Hepatocyte (in vitro differentiated cells): Measurements from ENCODE around the gene PHLDA2. TPM values are rescaled to one million over a fixed set of nuclear protein-coding genes. Genes with fewer than 3 reads are reported as not detected.

Experiments
- DNase-seq: peaks from one replicate; pipeline ENCODE4 v3.0.0-alpha.2; 2016; ENCODE audit warnings: low spot score
- H2AFZ ChIP-seq: fragments of 200-600 bp; sonication (generic); 2 replicates; pipeline ENCODE4 v1.6.0; 2016; ENCODE audit warnings: antibody characterized with exemption, mild to moderate bottlenecking
- H3K27ac ChIP-seq: fragments of 200-600 bp; sonication (generic); 2 replicates; pipeline ENCODE4 v1.5.1; 2016; ENCODE audit warnings: mild to moderate bottlenecking
- H3K27me3 ChIP-seq: fragments of 200-600 bp; sonication (generic); 2 replicates; pipeline ENCODE4 v1.6.1; 2016
- H3K36me3 ChIP-seq: fragments of 200-600 bp; sonication (generic); replicated peaks from 2 replicates; pipeline ENCODE4 v1.5.1; 2016; ENCODE audit warnings: low read depth; ENCODE audit not compliant: insufficient read depth
- H3K4me1 ChIP-seq: fragments of 200-600 bp; sonication (generic); 2 replicates; pipeline ENCODE4 v1.5.1; 2016; ENCODE audit warnings: mild to moderate bottlenecking, moderate library complexity; ENCODE audit not compliant: insufficient read depth
- H3K4me2 ChIP-seq: fragments of 200-600 bp; sonication (generic); 2 replicates; pipeline ENCODE4 v1.6.0; 2016
- H3K4me3 ChIP-seq: fragments of 200-600 bp; sonication (generic); 2 replicates; pipeline ENCODE4 v1.5.1; 2016; ENCODE audit warnings: mild to moderate bottlenecking
- H3K79me2 ChIP-seq: fragments of 200-600 bp; sonication (generic); 2 replicates; pipeline ENCODE4 v1.6.0; 2017; ENCODE audit warnings: mild to moderate bottlenecking
- H3K9me2 ChIP-seq: fragments of 200-600 bp; sonication (generic); replicated peaks from 2 replicates; pipeline ENCODE4 v1.6.0; 2017; ENCODE audit warnings: mild to moderate bottlenecking; ENCODE audit not compliant: insufficient read depth
- H3K9me3 ChIP-seq: fragments of 200-600 bp; sonication (generic); 2 replicates; pipeline ENCODE4 v1.5.1; 2016; ENCODE audit warnings: low read depth, mild to moderate bottlenecking
- H4K20me1 ChIP-seq: fragments of 200-600 bp; sonication (generic); 2 replicates; pipeline ENCODE4 v1.6.0; 2016; ENCODE audit warnings: mild to moderate bottlenecking; ENCODE audit not compliant: insufficient read depth, poor library complexity, severe bottlenecking
- EZH2 ChIP-seq: fragments of 200-600 bp; sonication (generic); IDR thresholded peaks from 2 replicates; pipeline ENCODE4 v1.6.1; 2016; ENCODE audit warnings: antibody characterized with exemption, mild to moderate bottlenecking, borderline replicate concordance
- EZH2phosphoT487 ChIP-seq: fragments of 200-600 bp; sonication (generic); IDR thresholded peaks from one replicate; pipeline ENCODE4 v1.6.1; 2018; ENCODE audit warnings: antibody characterized with exemption, mild to moderate bottlenecking, low read depth, moderate library complexity; ENCODE audit not compliant: unreplicated experiment, severe bottlenecking
- WGBS: methylation state at CpG from one replicate; pipeline ENCODE4 v1.1.6; 2016; ENCODE audit warnings: low lambda C conversion rate; ENCODE audit errors: missing lambda C conversion rate; 5-methylcytosine and 5-hydroxymethylcytosine counted together
- polyA plus RNA-seq: library from polyadenylated mRNA; unstranded; fragments of >200 nt; fragmentation: Nextera tagmentation; extraction: Ambion mirVana; gene quantifications from 2 replicates; pipeline ENCODE4 v1.2.1, GENCODE V29; 2016
- total RNA-seq: library from RNA; depleted of rRNA; stranded (reverse); fragments of >200 nt; gene quantifications from 2 replicates; pipeline ENCODE4 v1.2.3, GENCODE V29; 2014
- TF ChIP-seq, protein P1 (sequence below): fragments of 200-600 bp; sonication (generic); IDR thresholded peaks from 2 replicates; pipeline ENCODE4 v1.5.1; 2016; ENCODE audit warnings: antibody characterized with exemption, mild to moderate bottlenecking; ENCODE audit not compliant: poor library complexity

PHLDA2 gene
- total and polyA plus RNA-seq, 2 experiments from 2014 or later, result 7.1 to 62.4 TPM

DNA sequence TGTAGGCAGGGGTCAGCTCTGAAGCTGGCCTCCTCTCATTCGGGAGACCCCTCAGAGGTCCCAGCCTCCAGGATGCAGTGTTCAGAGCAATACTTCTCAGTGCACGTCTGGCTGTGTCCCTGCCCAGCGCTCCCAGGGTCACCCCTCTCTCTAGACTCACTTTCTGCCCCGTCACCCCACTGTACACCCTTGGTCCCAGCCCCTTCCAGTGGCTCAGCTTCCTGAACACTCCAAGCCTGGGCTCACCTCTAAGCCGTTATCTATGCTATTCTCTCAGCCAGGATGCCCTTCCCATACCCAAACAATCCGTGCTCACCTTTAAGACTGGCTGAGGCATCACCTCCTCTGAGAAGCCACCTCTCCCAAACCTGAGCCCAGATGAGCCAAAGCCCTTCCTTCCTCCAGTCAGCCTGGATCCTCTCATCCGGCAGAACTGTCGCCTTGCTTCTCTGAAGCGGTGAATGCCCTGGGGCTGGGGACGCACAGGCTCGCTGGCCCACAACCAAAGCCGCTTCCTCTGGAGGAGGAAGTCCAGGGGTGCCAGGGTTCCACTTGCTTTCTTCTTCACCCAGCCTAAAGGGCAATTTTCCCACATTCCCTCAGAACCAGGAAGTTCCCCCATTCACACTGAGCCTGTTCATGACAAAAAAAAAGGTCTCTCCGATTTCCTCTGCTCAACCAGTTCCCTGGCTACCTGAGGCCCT, 30.0 kb downstream of the PHLDA2 start:
- no peaks in the 10 kb centered on the region for H3K36me3 ChIP-seq
- TF ChIP-seq, protein P1, sequence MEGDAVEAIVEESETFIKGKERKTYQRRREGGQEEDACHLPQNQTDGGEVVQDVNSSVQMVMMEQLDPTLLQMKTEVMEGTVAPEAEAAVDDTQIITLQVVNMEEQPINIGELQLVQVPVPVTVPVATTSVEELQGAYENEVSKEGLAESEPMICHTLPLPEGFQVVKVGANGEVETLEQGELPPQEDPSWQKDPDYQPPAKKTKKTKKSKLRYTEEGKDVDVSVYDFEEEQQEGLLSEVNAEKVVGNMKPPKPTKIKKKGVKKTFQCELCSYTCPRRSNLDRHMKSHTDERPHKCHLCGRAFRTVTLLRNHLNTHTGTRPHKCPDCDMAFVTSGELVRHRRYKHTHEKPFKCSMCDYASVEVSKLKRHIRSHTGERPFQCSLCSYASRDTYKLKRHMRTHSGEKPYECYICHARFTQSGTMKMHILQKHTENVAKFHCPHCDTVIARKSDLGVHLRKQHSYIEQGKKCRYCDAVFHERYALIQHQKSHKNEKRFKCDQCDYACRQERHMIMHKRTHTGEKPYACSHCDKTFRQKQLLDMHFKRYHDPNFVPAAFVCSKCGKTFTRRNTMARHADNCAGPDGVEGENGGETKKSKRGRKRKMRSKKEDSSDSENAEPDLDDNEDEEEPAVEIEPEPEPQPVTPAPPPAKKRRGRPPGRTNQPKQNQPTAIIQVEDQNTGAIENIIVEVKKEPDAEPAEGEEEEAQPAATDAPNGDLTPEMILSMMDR, result no peak
- TF ChIP-seq EZH2 (no peak), EZH2phosphoT487 (no peak)
- no peaks in the 10 kb centered on the region for H4K20me1 ChIP-seq
- peaks cover 12% of the 10 kb centered on the region for H3K4me1 ChIP-seq
- no peaks in the 10 kb centered on the region for H3K79me2 ChIP-seq
- H3K27ac ChIP-seq, result no peak overlapping the region
- no peak for DNase-seq
- no peaks in the 10 kb centered on the region for H3K9me2 ChIP-seq
- H3K27me3 ChIP-seq, result no peaks in the 10 kb centered on the region
- H3K9me3 ChIP-seq, result no peaks in the 10 kb centered on the region
- no peak overlapping the region for H2AFZ ChIP-seq
- no peak overlapping the region for H3K4me3 ChIP-seq
- H3K4me2 ChIP-seq, result no peak overlapping the region
- 86% methylated on average over 13 of the region's 13 CpGs for WGBS

DNA sequence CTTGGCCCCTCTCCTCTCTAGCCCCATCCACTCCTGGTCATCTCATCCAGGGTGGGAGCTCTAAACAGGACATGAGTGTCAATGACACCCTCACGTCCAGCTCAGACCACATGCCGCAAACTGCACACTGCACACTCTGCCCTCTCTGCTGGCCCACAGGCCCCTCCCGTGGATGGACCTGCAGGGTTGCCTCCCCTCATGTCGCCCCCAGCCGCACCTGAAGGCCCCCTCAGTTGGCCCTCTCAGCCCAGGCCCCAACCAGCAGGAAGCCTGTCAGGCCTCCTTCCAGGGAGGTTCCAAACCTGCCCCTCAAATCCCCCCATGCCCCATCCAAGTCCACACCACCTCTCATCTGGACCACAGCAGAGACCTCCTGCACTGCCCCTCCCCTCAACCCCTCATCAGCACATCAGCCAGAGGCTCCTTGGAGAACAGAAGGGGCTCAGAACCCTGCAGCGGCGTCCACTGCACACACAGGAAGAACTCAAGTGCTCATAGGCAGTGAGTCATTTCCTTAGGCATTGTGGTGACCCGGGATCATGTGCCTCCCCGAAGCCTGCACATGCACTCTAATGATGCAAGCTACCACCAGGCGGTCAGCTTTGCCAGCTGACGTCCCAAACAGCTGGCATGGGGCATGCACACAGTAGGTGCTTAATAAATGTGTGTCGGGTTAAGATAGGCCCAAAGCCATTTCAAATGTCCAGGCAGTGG, 30.7 kb downstream of the PHLDA2 start:
- peaks cover 12% of the 10 kb centered on the region for H3K4me1 ChIP-seq
- no peaks in the 10 kb centered on the region for H3K9me3 ChIP-seq
- WGBS, result 73% methylated on average over 10 of the region's 12 CpGs
- DNase-seq, result peak; percentile 46
- no peaks in the 10 kb centered on the region for H3K9me2 ChIP-seq
- H3K27ac ChIP-seq, result no peak overlapping the region
- H3K4me2 ChIP-seq, result no peak overlapping the region
- H2AFZ ChIP-seq, result no peak overlapping the region
- no peaks in the 10 kb centered on the region for H3K27me3 ChIP-seq
- H3K79me2 ChIP-seq, result no peaks in the 10 kb centered on the region
- no peaks in the 10 kb centered on the region for H4K20me1 ChIP-seq
- TF ChIP-seq EZH2phosphoT487 (no peak), EZH2 (no peak)
- TF ChIP-seq, protein P1, result no peak
- no peaks in the 10 kb centered on the region for H3K36me3 ChIP-seq
- no peak overlapping the region for H3K4me3 ChIP-seq

DNA sequence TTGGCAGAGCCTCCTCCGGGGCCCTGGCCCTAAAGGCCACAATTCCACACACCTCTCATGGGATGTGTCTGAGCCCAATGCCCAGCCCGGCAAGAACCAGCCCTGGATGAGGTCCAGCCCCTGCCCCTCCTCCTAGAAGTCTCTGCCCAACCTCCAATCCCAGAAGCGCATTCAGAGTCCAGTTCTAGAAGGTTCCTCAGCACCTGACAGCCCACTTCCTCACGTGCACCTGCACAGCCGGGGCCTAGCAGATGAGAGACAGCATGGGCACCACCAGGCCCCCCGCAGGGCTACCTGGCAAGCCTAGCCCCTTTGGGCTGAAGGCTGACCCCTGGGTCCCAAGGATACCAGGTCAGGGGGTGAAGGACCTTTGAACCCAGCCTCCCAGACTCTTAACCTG, 32.2 kb downstream of the PHLDA2 start:
- H3K4me2 ChIP-seq, result no peak overlapping the region
- TF ChIP-seq, protein P1, result no peak
- TF ChIP-seq EZH2 (no peak), EZH2phosphoT487 (no peak)
- 96% methylated on average over 6 of the region's 6 CpGs for WGBS

More for the DNA sequence above, 32.2 kb downstream of the PHLDA2 start:
- H3K36me3 ChIP-seq, result no peaks in the 10 kb centered on the region
- H3K79me2 ChIP-seq, result no peaks in the 10 kb centered on the region
- H2AFZ ChIP-seq, result no peak overlapping the region
- no peaks in the 10 kb centered on the region for H3K27me3 ChIP-seq
- H3K4me3 ChIP-seq, result no peak overlapping the region
- H3K9me3 ChIP-seq, result no peaks in the 10 kb centered on the region
- H3K9me2 ChIP-seq, result no peaks in the 10 kb centered on the region
- DNase-seq, result no peak
- H3K4me1 ChIP-seq, result peaks cover 13% of the 10 kb centered on the region
- H4K20me1 ChIP-seq, result no peaks in the 10 kb centered on the region
- no peak overlapping the region for H3K27ac ChIP-seq
